ENCODE data around the gene ADORA1.

The ADORA1 gene

DNA sequence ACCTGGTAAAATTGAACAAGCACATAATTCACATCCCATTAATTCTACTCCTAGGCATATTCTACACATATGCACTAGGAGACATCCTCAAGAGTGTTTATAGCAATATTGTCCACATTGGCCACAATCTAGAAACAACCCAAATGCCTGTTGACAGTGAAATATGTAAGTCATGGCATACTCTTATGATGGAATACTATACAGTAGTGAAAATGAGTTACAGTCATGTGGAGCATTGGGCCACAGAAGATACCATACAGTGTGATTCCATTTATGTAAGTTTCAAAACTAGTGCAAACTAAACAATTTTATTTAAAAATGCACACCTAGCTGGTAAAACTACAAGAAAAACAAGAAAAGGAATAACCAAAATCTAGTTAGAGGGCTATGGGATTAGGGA, 82.8 kb downstream of the ADORA1 start:
- no peak overlapping the region for H3K9ac ChIP-seq (ENCODE audit: low read length in 2 of 2)
- no peak overlapping the region for H3K4me3 ChIP-seq (ENCODE audit: low read length in 2 of 2)
- no peaks in the 10 kb centered on the region for H3K4me1 ChIP-seq (ENCODE audit: control insufficient read depth, insufficient read depth, low read length)
- peaks cover 2 to 3% of the 10 kb centered on the region in 2 donors for H3K27me3 ChIP-seq (ENCODE audit: control insufficient read depth in 1 of 2, insufficient read depth in 2 of 2, low read length in 2 of 2)
- no peaks in the 10 kb centered on the region for H3K9me3 ChIP-seq (ENCODE audit: control insufficient read depth in 2 of 2, low read length in 2 of 2)
- H3K36me3 ChIP-seq (ENCODE audit: control insufficient read depth in 2 of 2, insufficient read depth in 2 of 2, low read length in 2 of 2), result no peaks in the 10 kb centered on the region
- H3K27ac ChIP-seq (ENCODE audit: low read length), result no peak overlapping the region

DNA sequence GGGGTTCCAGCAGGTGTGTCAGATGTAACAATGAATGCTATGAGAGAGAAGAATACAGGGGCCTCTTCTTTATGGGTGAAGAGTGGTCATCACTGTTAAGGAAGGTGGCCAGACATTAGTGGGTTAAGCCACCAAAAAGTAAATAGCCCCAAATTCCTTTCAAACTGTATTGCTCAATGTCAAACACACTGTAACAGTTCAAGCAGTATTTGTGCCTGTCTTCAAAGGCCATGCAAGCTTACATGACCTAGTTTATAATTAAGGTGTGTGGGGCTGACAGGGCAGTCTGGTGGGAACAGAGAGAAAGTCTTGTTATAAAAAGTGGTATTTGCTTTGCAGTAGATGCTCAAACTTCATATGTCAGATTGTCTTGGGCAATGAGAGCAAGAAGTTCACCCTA, 83.5 kb downstream of the ADORA1 start:
- no peak overlapping the region for H3K27ac ChIP-seq (ENCODE audit: low read length)
- peaks cover 0 to 2% of the 10 kb centered on the region in 2 donors for H3K27me3 ChIP-seq (ENCODE audit: control insufficient read depth in 1 of 2, insufficient read depth in 2 of 2, low read length in 2 of 2)
- H3K36me3 ChIP-seq (ENCODE audit: control insufficient read depth in 2 of 2, insufficient read depth in 2 of 2, low read length in 2 of 2), result no peaks in the 10 kb centered on the region
- H3K4me3 ChIP-seq (ENCODE audit: low read length in 2 of 2), result no peak overlapping the region
- no peak overlapping the region for H3K9ac ChIP-seq (ENCODE audit: low read length in 2 of 2)
- H3K9me3 ChIP-seq (ENCODE audit: control insufficient read depth in 2 of 2, low read length in 2 of 2), result no peaks in the 10 kb centered on the region
- H3K4me1 ChIP-seq (ENCODE audit: control insufficient read depth, insufficient read depth, low read length), result no peaks in the 10 kb centered on the region

DNA sequence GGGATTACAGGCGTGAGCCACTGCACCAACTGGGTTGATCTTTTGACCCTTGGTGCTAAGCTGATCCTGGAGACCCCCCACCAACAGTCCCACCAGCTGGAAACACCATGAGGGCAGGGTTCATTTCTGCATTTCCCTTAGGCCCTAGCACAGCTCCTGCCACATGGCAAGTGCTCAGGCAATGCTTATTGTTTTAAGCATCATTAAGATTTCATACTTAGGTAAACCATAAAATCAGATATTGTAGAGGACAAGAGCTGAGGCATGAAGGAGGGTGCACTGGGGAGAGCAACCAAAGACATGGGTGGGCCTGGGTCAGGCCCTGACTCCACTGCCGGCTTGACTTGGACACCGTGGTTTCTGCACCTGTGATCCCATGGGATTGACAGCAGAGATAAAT, 84.3 kb downstream of the ADORA1 start:
- Histone ChIP-seq H3K27me3 (ENCODE audit: control insufficient read depth in 1 of 2, insufficient read depth in 2 of 2, low read length in 2 of 2) (peaks cover 0 to 3% of the 10 kb centered on the region in 2 donors), H3K36me3 (ENCODE audit: control insufficient read depth in 2 of 2, insufficient read depth in 2 of 2, low read length in 2 of 2) (no peaks in the 10 kb centered on the region), H3K4me1 (ENCODE audit: control insufficient read depth, insufficient read depth, low read length) (no peaks in the 10 kb centered on the region), H3K4me3 (ENCODE audit: low read length in 2 of 2) (no peak overlapping the region), H3K27ac (ENCODE audit: low read length) (no peak overlapping the region), H3K9ac (ENCODE audit: low read length in 2 of 2) (no peak overlapping the region), H3K9me3 (ENCODE audit: control insufficient read depth in 2 of 2, low read length in 2 of 2) (no peaks in the 10 kb centered on the region)

DNA sequence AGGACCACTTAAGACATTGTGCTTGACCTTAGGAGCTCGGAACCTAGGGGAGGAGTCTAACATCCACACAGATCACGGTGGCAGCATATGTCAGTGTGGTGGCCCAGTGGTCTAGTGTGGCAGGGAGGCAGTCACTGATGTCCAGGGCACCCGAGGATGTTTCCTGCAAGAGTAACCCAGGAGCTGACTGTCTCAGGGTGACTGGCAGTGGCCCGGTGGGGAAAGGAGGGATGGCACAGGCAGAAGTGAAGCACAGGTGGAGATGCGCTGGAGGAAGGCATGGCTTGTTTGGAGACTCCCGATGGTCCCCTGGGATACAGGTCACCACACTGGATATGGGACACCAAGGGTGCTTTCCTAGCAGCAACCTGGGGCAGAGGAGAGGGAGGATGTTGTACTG, 85.6 kb downstream of the ADORA1 start:
- Histone ChIP-seq H3K27ac (ENCODE audit: low read length) (no peak overlapping the region), H3K9me3 (ENCODE audit: control insufficient read depth in 2 of 2, low read length in 2 of 2) (no peaks in the 10 kb centered on the region), H3K4me3 (ENCODE audit: low read length in 2 of 2) (no peak overlapping the region), H3K9ac (ENCODE audit: low read length in 2 of 2) (no peak overlapping the region), H3K27me3 (ENCODE audit: control insufficient read depth in 1 of 2, insufficient read depth in 2 of 2, low read length in 2 of 2) (peaks cover 5 to 6% of the 10 kb centered on the region in 2 donors), H3K36me3 (ENCODE audit: control insufficient read depth in 2 of 2, insufficient read depth in 2 of 2, low read length in 2 of 2) (no peaks in the 10 kb centered on the region), H3K4me1 (ENCODE audit: control insufficient read depth, insufficient read depth, low read length) (no peaks in the 10 kb centered on the region)

DNA sequence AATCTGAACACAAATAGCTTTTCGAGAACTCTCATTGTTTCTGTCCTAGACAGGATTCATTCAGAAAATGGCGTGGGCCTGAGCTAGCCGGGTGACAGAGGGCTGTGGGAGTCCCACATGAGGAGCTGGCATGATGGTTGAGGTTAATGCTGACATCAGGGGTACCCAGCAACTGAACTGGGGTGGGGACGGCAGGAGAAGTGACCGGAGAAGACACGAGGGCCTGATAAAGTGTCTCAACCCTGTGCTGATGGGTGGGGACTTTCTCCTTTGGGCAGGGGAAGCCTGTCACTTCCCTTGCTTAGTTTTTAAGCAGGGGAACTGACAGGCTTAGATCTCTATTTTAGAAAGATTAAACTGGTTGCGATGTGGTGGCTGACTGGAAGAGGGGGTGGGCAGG, 87.3 kb downstream of the ADORA1 start:
- H3K4me3 ChIP-seq (ENCODE audit: low read length in 2 of 2), result no peak overlapping the region
- H3K27me3 ChIP-seq (ENCODE audit: control insufficient read depth in 1 of 2, insufficient read depth in 2 of 2, low read length in 2 of 2), result peaks cover 5 to 6% of the 10 kb centered on the region in 2 donors
- no peak overlapping the region for H3K9ac ChIP-seq (ENCODE audit: low read length in 2 of 2)
- H3K4me1 ChIP-seq (ENCODE audit: control insufficient read depth, insufficient read depth, low read length), result no peaks in the 10 kb centered on the region
- H3K27ac ChIP-seq (ENCODE audit: low read length), result no peak overlapping the region
- no peaks in the 10 kb centered on the region for H3K9me3 ChIP-seq (ENCODE audit: control insufficient read depth in 2 of 2, low read length in 2 of 2)
- H3K36me3 ChIP-seq (ENCODE audit: control insufficient read depth in 2 of 2, insufficient read depth in 2 of 2, low read length in 2 of 2), result no peaks in the 10 kb centered on the region

DNA sequence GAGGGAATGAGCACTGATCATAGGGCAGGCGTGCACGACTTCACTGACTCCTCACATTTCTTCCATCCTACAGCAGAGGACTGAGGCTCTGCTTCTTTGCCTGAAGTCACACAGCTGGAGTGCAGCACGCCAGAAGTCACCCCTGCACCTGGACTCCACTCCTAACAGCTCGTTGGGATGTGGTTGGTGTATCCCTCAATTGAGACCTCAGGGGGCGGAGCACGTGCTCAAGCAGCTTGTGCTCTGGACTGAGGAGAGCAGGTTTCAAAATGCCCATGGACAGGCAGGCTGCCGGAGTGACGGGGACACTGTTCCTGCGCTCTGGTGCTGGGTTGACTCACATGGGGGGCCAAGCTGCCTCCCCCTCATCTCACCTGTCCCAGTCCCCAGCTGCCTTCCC, 88.0 kb downstream of the ADORA1 start:
- H3K4me3 ChIP-seq (ENCODE audit: low read length in 2 of 2), result no peak overlapping the region
- H3K9ac ChIP-seq (ENCODE audit: low read length in 2 of 2), result no peak overlapping the region
- no peak overlapping the region for H3K27ac ChIP-seq (ENCODE audit: low read length)
- H3K4me1 ChIP-seq (ENCODE audit: control insufficient read depth, insufficient read depth, low read length), result no peaks in the 10 kb centered on the region
- H3K9me3 ChIP-seq (ENCODE audit: control insufficient read depth in 2 of 2, low read length in 2 of 2), result no peaks in the 10 kb centered on the region
- no peaks in the 10 kb centered on the region for H3K36me3 ChIP-seq (ENCODE audit: control insufficient read depth in 2 of 2, insufficient read depth in 2 of 2, low read length in 2 of 2)
- peaks cover 5 to 6% of the 10 kb centered on the region in 2 donors for H3K27me3 ChIP-seq (ENCODE audit: control insufficient read depth in 1 of 2, insufficient read depth in 2 of 2, low read length in 2 of 2)

DNA sequence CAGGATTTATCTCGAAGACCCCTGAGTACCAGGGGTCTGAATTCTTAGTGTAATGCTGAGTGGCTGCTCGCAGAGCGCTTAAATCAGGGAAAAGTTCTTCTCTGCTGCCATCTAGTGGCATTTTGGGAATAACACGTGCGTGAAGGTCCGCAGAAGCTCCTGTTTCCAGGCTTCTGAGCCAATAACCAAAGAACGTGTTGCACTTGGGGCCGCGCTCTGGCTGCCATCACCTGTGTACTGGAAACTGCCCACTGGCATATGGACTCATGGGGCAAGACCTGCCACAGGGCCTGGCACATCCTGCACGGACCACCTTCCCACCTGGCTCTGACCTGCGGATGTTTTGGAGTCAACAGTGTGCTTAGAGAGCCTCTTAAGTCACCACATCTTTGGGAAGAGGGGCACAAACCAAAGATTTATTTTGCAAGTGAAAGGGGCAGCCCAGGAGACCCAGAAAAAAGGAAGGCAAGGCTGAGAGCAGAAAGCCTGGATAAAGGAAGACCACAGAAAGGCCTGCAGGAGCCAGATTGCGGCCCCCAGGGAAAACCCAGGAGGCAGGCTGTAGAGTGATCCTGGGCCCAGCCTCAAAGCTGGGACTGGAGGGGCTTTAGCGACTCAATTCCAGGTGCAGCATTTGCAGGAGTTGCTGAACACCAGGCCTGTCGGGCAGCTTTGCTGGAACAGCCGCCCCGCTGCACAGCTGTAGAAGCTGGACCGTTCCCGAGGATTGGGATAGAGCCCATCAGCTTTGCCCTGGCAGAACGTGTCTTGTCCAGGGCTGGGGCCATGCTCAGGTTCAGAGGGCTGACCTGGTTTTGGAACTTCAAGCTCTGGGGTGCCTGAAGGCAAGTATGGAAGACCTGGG, 89.0 kb downstream of the ADORA1 start:
- H3K9ac ChIP-seq (ENCODE audit: low read length in 2 of 2), result no peak overlapping the region

More for the DNA sequence above, 89.0 kb downstream of the ADORA1 start:
- Histone ChIP-seq H3K36me3 (ENCODE audit: control insufficient read depth in 2 of 2, insufficient read depth in 2 of 2, low read length in 2 of 2) (no peaks in the 10 kb centered on the region), H3K4me3 (ENCODE audit: low read length in 2 of 2) (no peak overlapping the region), H3K27ac (ENCODE audit: low read length) (no peak overlapping the region), H3K4me1 (ENCODE audit: control insufficient read depth, insufficient read depth, low read length) (no peaks in the 10 kb centered on the region), H3K9me3 (ENCODE audit: control insufficient read depth in 2 of 2, low read length in 2 of 2) (no peaks in the 10 kb centered on the region), H3K27me3 (ENCODE audit: control insufficient read depth in 1 of 2, insufficient read depth in 2 of 2, low read length in 2 of 2) (peaks cover 5 to 6% of the 10 kb centered on the region in 2 donors)

Data from stomach smooth muscle (tissue), 2 donors.